HG03045 (cell line): ENCODE data around the gene B3GNT5.

Experiments
- ATAC-seq: cut with Tn5 transposase; IDR thresholded peaks from one replicate; pipeline ENCODE4 v1.9.1; 2021; ENCODE audit warnings: mild to moderate bottlenecking, moderate library complexity; ENCODE audit not compliant: unreplicated experiment

Gene B3GNT5

GRCh38 chr3:183317886-183318865 lies 65.1 kb downstream of the B3GNT5 start:
- no peak for ATAC-seq

GRCh38 chr3:183318877-183319276 lies 65.8 kb downstream of the B3GNT5 start:
- no peak for ATAC-seq

- ATAC-seq, result no peak
Measured at GRCh38 chr3:183319371-183319770, 66.3 kb downstream of the B3GNT5 start.
